ENCODE results near the gene DHX38. TPM values are rescaled to one million over a fixed set of nuclear protein-coding genes. Genes with fewer than 3 reads are reported as not detected.

Gene DHX38
- total and polyA plus RNA-seq, 2 of the 13 experiments (the other 11 are each of a cell fraction or from before 2014, with no cell fraction given): 54.4 to 85.9 TPM

- no peak; the same call in 1 of the 2 replicates for TF ChIP-seq FUBP1 (CRISPR knock-in tag; IDR thresholded peaks at IDR 0.05; ENCODE audit: borderline replicate concordance)
- no peak for TF ChIP-seq ZNF430 (CRISPR knock-in tag; IDR thresholded peaks at IDR 0.05)
- TF ChIP-seq ZNF850 (CRISPR knock-in tag; conservative IDR thresholded peaks at IDR 0.05): no peak
- 0 out of 2 replicates have a peak, but pooled peaks have one; percentile 16 for TF ChIP-seq SNAPC4 (CRISPR knock-in tag; IDR thresholded peaks at IDR 0.05)
- TF ChIP-seq PRDM10 (CRISPR knock-in tag; IDR thresholded peaks at IDR 0.05; ENCODE audit: low read depth): no peak
- TF ChIP-seq MIER3 (CRISPR knock-in tag; IDR thresholded peaks at IDR 0.05; ENCODE audit: borderline replicate concordance): peak; percentile 8; the same call in 1 of the 2 replicates
- no peak; the same call in 1 of the 2 replicates for TF ChIP-seq ZBTB7B (CRISPR knock-in tag; IDR thresholded peaks at IDR 0.05)
- peak; percentile 91 for TF ChIP-seq DRAP1 (CRISPR knock-in tag; IDR thresholded peaks at IDR 0.05)
- 0 out of 2 replicates have a peak, but pooled peaks have one; percentile 54 for TF ChIP-seq MEF2D (CRISPR knock-in tag; IDR thresholded peaks at IDR 0.05)
- TF ChIP-seq IKZF1 (IDR thresholded peaks at IDR 0.05): no peak
- TF ChIP-seq HDAC6 (IDR thresholded peaks at IDR 0.05; ENCODE audit: low read depth, low read length): no peak
- TF ChIP-seq NFIB (CRISPR knock-in tag; IDR thresholded peaks at IDR 0.05; ENCODE audit: borderline replicate concordance): no peak
- TF ChIP-seq POLR2G (IDR thresholded peaks at IDR 0.05; ENCODE audit: low read depth, low read length): peak; percentile 90
- TF ChIP-seq POGZ (CRISPR knock-in tag; IDR thresholded peaks at IDR 0.05): peak; percentile 87
- peak; percentile 98 for TF ChIP-seq YY1 (IDR thresholded peaks at IDR 0.05; ENCODE audit: insufficient read depth, insufficient replicate concordance, low read depth, low read length)
- TF ChIP-seq SMAD9 (CRISPR knock-in tag; IDR thresholded peaks at IDR 0.05): no peak
- TF ChIP-seq LBX2 (CRISPR knock-in tag; IDR thresholded peaks at IDR 0.05; ENCODE audit: borderline replicate concordance): no peak
Observed at GRCh38 chr16:72093448-72094265, at the start of gene DHX38, which contains the start of gene TXNL4B (continued).
